COLO668 (cell line): ENCODE measurements around the gene ZPBP2.
"Not testable (repeated sequence)": the region's sequence is repeated elsewhere in the genome, so short reads cannot be mapped to it uniquely, and the experiment has no call there.

Experiments used
- DNase-seq: peaks from one replicate; lab custom pipeline; 2025; ENCODE audit not compliant: unreplicated experiment; lab: John Stamatoyannopoulos, UW

The ZPBP2 gene

GRCh38 chr17:39855911-39856649 is 11.9 kb upstream of the ZPBP2 start:
- not testable (repeated sequence) for DNase-seq

- DNase-seq = no peak
These were observed 6.8 kb upstream of the ZPBP2 start for GRCh38 chr17:39861235-39861634.

GRCh38 chr17:39863244-39863917 is 4.6 kb upstream of the ZPBP2 start:
- DNase-seq = no peak

- peak; percentile 91 for DNase-seq
These were observed 3.9 kb upstream of the ZPBP2 start, which contains the start of gene IKZF3 for GRCh38 chr17:39863918-39864746. IKZF3 (minus strand) TSS chr17:39864312; CDS start chr17:39864126, 186 bp downstream.

GRCh38 chr17:39866013-39866730 is 1.8 kb upstream of the ZPBP2 start:
- DNase-seq = no peak

- no peak for DNase-seq
These were observed 720 bp upstream of the ZPBP2 start for GRCh38 chr17:39867084-39867879.

- DNase-seq = no peak
These were observed 546 bp downstream of the ZPBP2 start for GRCh38 chr17:39868554-39868942.

GRCh38 chr17:39870776-39871175 is 2.8 kb downstream of the ZPBP2 start:
- DNase-seq = no peak

- no peak for DNase-seq
These were observed 3.8 kb downstream of the ZPBP2 start for GRCh38 chr17:39871801-39872200.

GRCh38 chr17:39872751-39873150 is 4.7 kb downstream of the ZPBP2 start:
- no peak for DNase-seq

- not testable (repeated sequence) for DNase-seq
These were observed 18.1 kb downstream of the ZPBP2 start for GRCh38 chr17:39886102-39886501.

- no peak for DNase-seq
These were observed 19.1 kb downstream of the ZPBP2 start for GRCh38 chr17:39887078-39887477.

GRCh38 chr17:39889200-39889599 is 21.2 kb downstream of the ZPBP2 start:
- DNase-seq = no peak

GRCh38 chr17:39894681-39895376 is 26.8 kb downstream of the ZPBP2 start:
- no peak for DNase-seq

GRCh38 chr17:39898088-39898487 is 30.1 kb downstream of the ZPBP2 start:
- no peak for DNase-seq

GRCh38 chr17:39899215-39899614 is 31.2 kb downstream of the ZPBP2 start:
- DNase-seq = no peak

- DNase-seq = not testable (repeated sequence)
These were observed 34.0 kb downstream of the ZPBP2 start for GRCh38 chr17:39902027-39902426.

- no peak for DNase-seq
These were observed 35.3 kb downstream of the ZPBP2 start for GRCh38 chr17:39903158-39903884.

GRCh38 chr17:39904990-39905288 is 36.9 kb downstream of the ZPBP2 start:
- DNase-seq = no peak
